Activated CD4-positive, CD25-positive, alpha-beta regulatory T cell treated with anti-CD3 and anti-CD28 coated beads, Interleukin-2, amount 50 U/mL, for 24 hours (primary cell): ENCODE measurements around the gene FBRSL1.

Experiments
- ATAC-seq, 2 donors: fragments of 150-1000 bp; cut with Tn5 transposase; one replicate each; pipeline ENCODE4 v1.10.0; 2021; ENCODE audit warnings: mild to moderate bottlenecking in 1 of 2, moderate library complexity in 1 of 2

FBRSL1 gene

DNA sequence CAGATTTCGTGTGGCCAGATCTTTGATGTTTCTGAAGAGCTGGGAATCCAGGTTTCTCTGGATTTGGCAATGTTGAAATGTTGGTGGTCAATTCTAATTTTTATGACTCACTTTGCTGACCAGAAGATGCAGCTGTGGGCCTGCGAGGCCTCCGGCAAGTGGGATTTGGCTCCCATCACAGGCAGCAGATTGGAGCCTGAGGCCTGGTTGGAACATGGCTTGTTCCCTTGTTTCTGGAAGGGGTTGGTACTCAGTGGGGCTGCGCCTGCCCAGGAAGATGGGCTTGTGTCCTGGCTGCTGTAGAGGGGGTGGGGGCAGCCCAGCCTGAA, 23.1 kb downstream of the FBRSL1 start:
- no peak for ATAC-seq

DNA sequence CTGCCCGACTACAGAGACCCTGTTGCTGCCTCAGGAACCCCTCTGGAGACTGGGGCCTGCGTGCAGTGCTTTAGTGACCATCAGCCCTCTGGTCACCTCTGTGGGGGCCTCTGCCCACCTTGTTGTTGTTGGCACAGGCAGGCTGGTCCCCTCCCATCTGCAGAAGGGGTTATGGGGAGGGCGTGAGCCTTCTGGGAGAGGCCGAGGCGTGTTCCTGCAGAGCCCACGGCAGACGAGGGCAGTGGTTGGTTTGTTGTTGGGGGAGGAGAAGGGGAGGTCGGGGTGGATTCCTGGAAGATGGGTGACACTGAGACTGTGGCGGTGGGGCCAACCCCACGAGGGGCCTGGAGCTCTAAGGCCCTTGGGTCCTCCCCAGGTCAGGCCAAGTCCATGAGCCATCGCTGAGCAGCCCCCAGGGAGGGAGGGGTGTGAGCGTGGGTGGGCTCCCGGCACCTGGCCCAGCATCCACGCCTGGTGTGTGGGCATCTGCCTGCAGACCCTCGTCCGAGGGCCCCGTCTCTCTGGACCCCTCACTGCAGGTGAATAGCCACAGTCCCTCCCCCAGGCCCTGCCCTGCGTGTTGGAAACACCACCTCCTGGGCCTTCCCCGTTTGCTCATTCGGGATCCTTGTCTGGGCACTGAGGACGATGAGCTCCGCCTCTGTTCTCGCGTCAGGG, 23.6 kb downstream of the FBRSL1 start:
- ATAC-seq = no peak

DNA sequence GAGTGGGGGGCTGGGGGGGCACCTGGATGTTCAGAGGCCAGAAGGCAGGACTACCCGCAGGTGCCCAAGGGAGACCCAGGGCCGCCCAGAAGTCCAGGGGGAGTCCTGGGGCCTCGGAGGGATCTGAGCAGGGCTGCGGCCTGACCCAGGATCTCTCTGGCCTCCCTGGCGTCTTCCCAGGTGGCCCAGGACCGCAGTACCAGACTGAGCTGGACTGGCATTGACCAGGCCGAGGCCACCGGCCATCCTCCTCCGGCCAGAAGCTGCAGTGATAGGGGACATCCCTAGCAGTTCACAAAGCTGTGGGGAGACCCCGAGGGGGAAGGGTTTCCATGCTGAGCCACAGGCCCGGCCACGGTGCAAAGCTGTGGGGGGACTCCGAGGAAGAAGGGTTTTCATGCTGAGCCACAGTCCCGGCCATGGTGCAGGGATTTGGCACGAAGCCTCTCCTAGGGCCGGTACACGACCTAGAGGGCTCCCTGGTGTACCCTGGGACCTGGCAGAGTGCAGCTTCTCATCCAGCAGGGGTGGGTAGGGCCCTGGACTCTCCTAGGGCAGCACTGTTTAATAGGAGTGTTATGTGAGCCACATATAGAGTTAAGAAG, 24.4 kb downstream of the FBRSL1 start:
- no peak for ATAC-seq

DNA sequence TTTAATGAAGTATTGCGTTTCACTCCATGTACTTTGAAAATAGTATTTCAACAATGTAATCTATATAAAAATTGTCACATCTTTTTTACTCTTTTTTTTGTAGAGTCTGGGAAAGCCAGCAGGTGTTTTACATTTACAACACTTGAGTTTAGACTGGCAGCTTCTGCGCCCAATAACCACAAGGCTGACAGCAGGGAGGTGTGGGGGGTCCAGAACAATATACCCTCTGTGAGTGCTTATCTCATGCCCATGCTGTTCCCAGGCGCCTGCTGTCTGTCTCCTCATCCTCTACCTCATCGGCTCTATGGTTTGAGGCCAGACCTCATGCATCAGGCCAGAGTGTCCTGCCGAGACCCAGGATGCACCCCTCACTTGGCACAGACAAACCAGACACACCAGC, 24.9 kb downstream of the FBRSL1 start:
- ATAC-seq = no peak

DNA sequence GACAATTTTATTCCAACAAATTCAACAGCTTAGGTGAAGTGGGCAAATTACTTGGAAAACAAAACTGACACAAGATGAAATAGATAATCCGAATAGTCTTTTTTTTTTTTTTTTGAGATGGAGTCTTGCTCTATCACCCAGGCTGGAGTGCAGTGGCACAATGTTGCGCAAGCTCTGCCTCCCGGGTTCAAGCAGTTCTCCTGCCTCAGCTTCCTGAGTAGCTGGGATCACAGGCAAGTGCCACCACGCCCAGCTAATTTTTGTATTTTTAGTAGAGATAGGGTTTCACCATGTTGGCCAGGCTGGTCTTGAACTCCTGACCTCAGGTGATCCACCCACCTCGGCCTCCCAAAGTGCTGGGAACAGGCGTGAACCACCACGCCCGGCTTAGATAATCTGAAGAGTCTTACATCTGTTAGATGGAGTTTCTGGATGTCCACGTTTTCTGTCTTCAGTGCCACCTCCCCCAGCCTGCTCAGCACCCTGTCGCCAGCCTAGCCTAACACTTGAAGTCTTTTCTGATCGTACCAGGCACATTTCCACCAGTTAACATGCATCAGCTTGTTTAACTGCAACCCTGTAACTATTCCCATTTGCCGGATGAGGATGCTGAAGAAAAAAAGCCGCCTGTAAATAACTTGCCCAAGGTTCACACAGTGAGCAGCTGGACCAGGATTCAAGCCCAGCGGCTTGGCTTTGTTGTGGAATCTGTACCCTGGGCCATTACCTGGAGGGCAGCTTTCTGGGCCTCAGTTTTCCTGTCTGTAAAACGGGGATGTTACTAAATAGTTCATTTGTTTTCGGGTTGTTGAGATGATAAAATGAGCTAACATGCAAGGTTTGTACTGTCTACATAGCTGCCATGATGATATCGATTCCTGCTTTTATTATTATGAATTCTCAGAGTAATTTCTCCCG, 26.4 kb downstream of the FBRSL1 start:
- ATAC-seq = no peak

DNA sequence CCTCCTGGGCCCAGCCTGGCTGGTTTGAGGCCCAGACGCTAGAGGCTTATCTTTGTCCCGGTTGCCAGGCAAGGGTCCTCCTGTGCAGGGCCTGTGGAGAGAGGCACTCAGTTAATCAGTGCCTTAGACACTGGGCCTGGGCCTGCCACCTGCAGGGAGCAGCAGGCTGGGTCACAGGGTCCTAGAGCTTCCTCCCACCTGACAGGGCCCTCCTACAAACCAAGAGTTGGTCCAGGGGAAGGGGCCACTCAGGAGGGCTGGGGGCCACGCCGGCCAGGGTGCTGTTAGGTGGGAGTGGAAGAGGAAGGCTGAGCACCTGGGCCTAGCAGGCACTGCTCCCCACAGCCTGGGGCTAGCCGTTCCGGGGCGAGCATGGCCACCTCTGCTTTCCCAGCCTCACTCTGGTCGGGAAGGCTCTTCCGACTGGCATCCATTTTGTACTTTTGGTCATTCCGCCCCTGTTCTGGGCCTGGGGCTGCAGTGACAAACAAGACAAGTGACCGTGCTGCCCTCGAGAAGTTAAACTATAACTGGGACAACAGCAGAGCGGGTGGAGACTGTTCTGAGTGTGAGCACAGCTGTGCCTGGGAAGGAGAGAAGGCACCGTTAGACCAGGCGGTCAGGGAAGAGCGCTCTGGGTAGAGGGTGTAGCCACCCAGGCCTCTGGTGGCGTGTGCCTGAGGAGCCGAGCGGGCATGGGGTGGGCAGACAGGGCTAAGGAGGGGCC, 27.2 kb downstream of the FBRSL1 start:
- no peak for ATAC-seq

DNA sequence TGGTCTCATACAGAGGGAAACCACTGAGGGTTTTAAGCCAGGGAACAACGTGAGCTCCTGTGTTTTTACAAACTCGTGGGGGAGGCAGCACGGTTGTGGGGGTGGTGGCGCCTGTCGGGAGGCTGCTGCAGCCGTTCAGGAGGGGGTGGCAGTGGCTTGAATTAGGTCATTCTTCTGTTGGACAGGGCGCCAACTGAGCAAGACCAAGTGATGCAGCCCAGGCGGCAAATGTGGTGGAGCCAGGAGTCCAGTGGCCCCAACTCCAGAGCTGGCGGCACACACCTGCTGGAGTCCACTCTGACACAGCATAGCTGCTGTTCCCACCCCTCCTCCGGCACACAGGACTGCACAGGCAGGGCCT, 27.8 kb downstream of the FBRSL1 start:
- no peak for ATAC-seq

DNA sequence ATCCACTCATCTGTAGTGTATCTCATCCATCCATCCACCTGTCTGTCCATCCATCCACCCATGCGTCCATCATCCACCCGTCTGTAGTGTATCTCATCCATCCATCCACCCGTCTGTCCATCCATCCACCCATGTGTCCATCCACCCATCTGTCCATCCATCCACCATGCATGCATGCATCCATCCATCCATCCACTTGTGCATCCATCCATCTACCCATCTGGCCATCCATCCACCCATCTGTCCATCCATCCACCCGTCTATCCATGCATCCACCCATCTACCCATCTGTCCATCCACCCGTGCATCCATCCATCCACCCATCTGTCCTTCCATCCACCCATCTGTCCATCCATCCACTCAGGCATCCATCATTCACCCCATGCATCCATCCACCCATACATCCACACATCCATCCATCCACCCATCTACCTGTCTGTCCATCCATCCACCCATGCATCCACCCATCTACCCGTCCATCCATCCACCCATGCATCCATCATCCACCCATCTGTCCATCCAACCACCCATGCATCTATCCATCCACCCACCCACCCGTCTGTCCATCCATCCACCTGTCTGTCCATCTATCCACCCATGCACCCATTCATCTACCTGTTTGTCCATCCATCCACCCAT, 28.5 kb downstream of the FBRSL1 start:
- ATAC-seq = no peak

DNA sequence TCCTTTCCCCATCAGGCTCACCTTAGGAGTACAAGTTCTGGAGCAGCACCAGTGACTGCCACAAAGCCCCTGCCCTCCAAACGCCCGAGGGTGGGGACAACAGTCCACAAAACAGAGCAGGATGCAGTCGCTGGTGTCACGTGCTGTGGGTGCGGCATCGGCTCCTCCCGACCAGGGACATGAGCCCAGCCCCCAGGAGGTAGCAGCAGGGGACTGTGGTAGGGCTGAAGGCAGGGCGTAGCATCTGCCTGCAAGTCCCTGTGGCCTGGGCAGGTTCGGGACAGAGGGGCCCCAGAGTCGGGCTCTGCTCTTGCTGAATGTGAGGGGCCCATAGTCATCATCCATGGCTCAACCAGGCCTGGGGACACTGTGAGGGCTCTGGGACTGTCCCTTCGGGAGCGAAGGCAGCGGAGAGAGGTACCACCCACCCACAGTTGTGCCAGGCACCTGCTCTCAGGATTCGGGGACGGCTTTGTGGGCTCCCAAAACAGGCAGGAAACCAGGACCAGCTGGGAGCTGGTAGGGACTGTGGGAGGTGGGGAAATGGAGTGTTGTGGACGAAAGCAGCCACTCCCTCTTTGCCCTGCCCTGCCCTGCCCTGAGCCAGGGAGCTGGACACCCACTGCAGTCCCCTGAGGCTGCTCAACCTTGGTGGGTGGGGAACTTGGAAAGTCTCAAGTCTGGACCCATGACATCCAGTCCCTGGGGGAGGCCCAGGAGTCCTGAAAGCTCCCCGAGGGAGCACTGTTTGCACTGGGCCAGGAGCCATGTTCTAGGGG, 30.7 kb downstream of the FBRSL1 start:
- no peak for ATAC-seq

DNA sequence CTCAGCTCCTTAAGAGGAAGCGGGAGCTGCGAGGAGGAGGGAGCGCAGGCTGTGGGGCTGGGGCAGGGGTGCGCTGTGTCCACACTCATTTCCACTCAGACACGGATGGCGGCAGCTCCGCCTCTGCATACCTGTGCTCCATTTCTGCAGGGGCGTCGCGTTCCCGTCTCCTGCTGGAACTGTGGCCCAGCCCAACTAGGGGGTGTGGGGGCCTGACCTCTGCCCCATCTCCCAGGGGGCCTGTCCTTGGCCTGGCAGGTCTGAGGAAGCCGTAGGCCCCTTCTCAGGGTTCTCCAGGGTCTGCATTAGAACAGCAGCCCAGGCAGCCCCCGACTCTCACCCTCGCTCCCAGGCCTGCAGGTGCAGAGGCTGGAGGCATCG, 31.2 kb downstream of the FBRSL1 start:
- no peak for ATAC-seq

DNA sequence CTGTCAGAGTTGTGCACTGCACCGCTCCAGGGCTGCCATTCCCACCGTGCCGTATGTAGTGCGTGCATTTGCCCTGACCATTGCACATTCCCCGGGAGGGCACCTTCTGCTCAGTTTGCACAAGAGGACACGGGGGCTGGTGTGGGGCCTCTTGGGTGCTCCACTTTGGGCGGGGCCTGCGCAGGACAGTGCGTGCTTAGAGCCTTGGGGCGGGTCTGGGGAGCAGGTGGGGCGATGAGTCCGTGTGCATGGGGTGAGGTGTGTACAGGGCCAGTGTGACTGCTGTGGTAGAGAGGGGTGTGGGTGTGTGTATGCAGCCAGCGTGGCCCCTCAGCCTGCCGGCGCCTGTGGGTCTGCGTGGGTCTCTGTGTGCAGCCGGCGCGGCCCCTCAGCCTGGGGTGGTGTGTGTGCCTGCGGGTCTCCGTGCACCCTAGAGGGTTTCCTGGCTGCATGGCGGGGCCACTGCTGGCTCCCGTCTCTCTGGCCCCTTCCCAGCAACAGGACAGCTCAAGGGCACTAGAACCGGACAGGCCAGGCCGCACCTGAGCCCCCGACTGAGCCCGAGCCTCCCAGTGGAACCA, 31.9 kb downstream of the FBRSL1 start:
- ATAC-seq = no peak

DNA sequence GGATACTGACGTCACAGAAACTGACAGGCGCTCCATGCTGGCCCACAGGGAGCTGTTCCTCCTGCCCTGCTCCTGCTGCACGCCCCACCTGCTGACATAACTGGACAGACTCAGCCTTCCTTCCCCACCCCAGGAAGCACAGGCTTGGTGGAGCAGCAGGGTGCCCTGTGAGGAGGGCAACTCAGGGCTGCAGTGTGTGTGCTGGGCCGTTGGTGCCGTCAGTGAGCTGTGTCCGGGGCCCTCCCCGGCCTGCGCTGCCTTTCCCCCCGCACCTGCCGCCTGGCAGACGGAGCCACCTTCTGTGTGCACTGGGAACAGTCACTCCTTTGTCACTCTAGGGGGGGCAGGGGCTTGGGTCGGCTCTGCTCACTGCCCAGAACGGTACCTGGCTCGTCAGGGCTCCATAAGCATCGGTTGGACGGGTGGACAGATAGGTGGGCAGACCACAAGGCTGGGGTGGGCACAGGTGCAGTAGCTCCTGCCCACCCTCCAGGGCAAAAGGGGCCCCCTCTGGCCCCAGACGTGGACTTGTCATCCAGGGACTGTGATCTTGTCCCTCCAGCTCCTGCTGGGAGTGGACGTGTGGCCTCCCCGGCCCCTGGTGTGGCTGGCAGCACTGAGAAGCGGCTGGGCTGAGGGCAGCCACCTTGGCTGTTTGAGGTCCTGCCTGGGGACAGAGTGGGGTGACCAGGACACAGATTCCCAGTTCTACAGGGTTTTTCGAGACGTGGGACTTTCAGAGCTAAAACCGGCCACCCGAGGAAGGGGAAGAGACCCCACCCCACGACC, 32.8 kb downstream of the FBRSL1 start:
- ATAC-seq = no peak

DNA sequence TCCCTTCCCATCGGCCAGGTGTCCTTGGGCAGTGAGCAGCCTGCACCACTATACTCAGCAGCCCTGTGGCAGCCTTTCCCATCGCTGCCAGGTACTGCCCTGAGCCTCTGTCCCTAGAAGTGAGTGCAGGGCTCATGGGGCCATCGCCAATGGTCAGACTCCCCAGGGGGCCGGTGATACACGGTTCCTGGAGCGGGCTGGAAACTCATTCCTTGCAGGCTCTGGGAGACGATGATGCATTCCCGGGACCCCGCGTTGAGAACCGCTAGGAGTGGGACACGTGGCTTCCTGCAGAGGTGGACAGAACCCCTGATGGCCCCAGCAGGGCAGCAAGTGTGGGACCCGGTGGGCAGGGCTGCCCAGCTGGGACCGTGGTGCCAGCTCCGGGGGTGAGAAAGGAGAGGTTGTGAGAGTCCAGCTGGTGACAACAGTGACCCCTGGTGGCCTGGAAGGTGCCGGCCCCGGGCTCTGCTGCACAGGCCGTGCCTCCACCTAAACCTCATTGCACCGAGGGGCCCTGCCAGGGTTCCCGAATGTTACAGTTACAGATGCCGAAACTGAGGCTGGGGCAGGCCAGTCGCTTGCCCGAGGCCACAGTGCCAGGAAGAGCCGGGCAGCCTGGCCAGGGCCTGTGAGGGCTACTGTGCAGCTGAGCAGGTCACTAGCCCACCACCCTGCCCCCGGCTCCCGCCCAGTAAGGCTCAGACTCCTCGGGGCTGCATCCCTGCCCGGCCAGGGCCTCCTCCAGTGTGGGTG, 33.8 kb downstream of the FBRSL1 start:
- peak; percentile 78 to 81 for ATAC-seq

DNA sequence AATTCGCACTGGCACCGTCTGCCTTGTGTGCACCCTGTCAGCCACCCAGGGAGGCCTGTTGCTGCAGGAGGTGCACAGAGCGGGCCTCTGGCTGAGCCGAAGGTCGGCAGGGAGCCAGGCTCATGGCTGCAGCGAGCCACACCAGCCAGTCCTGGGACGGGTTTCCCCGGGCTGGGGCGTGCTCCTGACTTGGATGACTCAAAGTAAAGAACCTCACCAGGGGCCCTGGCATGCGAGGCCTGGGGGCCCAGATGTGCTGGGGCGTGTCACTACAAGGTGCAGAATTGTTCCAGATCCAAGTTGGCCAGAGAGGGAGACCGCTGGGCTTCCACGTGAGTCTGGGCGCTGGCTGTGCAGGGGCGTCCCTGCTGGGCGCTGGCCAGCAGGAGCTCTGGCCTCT, 34.5 kb downstream of the FBRSL1 start:
- ATAC-seq = no peak

DNA sequence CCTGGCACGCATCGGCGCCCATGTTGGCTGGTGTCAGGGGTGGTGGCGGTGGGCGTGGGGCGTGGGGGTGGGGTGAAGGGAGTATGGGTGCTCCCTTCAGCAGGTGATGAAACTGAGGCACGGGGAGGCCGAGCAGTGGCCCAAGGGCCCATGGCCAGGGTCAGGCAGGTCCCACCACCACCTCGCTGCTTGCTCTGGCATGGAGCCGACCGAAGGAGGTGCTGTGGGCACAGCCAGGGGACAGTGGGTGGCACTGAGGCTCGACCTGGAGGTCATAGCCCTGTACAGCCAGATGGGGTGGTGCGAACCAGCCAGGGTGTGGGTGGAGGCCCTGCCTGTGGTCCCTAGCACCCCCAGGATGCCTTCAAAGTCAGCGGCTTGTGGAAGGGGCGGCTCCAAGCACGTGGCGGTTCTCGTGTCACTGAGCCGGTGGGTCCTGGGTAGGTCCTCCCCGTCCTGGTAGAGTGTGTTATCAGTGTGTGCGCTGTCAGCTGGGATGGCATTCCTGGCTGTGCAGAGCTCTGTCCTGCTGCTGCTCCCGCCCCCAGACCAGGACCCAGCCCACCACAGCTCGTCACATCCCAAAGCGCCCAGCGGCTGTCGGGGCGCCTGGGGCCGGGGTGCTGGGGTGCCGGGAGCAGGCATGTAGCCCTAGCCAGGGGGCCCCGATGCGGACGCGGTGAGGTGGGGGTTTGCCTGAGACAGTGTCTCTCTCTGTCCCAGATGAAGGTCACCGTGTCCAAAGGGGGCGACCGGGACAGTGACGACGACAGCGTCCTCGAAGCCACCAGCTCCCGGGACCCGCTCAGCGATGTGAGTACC, 35.3 kb downstream of the FBRSL1 start:
- no peak for ATAC-seq

DNA sequence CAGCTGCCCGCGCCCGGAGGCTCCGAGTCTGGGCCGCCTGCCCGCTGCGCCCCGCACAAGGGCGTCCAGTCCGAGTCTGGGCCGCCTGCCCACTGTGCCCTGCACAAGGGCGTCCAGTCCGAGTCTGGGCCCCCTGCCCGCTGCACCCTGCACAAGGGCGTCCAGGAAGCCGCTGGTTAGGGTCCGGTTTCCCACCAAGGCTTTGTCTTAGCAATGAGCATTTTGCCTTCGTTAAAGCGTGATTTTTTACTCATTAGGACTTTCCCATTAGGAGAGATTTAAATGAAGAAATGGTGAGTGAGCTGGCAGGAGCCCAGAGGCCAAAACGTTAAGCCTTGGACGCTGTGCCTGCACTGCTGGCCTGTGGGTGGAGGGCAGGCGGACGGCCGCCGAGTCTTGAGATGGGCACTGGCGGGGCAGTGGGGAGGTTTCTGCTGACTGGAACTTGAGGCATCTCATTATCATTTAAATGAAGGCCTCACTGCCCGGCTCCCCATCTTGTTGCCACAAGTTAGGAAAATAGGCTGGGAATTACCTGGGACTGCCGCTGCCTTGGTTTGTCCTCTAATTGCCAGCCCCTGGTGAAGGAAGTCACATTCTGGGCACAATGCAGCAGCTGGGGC, 36.0 kb downstream of the FBRSL1 start:
- ATAC-seq = no peak

DNA sequence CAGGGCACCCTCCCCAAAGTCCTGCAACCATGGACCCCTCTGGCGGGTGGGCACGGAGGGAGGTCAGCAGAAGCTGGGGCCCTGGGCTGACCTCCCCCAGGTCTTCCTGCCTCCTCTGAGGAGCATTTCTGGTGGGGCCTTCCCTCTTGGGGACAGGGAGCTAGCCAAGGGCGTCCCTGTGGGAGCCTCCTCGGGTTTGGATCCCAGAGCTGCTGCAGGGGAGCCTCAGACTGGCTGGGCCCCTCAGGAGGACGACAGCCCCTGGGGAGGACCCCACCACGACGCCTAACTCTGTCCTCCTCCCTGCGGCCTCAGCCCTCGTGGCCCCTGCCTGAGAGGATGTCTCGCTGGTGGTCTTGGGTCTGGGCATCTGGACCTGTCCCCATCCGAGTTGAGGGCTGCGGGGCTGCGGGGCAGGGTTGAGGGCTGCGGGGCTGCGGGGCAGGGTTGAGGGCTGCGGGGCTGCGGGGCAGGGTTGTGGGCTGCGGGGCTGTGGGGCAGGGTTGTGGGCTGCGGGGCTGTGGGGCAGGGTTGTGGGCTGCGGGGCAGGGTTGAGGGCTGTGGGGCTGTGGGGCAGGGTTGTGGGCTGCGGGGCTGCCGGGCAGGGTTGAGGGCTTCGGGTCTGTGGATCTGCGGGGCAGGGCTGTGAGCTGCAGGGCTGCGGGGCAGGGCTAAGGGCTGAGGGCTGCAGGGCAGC, 37.4 kb downstream of the FBRSL1 start:
- no peak for ATAC-seq

DNA sequence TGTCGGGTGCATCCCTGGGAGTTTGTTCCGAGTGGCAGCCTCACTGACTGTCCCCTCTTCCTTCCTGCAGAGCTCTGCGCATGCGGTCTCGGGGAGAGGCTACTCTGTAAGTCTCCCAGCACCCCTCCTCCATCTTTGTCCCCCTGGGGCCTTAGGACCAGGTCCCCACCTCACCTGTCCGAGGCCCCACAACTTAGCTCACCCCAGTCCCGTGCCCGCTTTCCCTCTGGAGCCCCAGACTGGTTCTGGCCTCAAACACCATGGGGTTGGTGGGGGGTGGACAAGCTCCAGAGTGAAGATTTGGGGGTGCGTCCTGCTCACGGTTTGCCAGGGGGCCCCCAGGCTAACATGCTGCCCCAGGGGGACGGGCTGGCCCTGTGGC, 37.9 kb downstream of the FBRSL1 start:
- no peak for ATAC-seq
